ENCODE data around the gene VPS54.
"Not testable (repeated sequence)": the region's sequence is repeated elsewhere in the genome, so short reads cannot be mapped to it uniquely, and the experiment has no call there.

The VPS54 gene

GRCh38 chr2:63991173-63991999 is 27.8 kb downstream of the VPS54 start:
- not testable (repeated sequence) for DNase-seq

GRCh38 chr2:63990072-63990471 is 29.2 kb downstream of the VPS54 start:
- DNase-seq: no peak

DNA sequence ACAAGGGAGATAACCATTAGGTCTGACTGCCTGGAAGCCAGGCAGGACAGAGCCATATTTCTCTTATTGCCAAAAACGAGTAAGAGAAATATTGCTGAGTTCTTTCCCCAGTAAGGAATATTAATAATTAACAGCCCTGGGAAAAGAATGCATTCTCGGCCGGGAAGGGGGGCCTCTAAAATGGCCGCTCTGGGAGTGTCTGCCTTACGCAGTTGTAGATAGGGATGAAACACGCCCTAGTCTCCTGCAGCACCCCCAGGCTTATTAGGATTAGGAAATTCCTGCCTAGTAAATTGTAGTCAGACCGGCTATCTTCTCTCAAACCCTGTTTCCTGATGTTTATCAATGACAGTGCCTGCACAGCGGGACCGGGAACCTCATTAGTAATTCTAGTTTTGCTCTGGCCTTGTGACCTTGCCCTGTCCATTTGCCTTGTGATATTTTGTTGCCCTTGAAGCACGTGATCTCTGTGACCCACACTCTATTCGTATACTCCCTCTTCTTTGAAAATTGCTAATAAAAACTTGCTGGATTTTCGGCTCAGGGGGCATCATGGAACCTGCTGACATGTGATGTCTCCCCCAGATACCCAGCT is 30.3 kb downstream of the VPS54 start:
- DNase-seq: not testable (repeated sequence)

- no peak for DNase-seq
Observed at GRCh38 chr2:63984606-63985359, 34.4 kb downstream of the VPS54 start.

GRCh38 chr2:63983986-63984605 is 35.1 kb downstream of the VPS54 start:
- no peak for DNase-seq

DNA sequence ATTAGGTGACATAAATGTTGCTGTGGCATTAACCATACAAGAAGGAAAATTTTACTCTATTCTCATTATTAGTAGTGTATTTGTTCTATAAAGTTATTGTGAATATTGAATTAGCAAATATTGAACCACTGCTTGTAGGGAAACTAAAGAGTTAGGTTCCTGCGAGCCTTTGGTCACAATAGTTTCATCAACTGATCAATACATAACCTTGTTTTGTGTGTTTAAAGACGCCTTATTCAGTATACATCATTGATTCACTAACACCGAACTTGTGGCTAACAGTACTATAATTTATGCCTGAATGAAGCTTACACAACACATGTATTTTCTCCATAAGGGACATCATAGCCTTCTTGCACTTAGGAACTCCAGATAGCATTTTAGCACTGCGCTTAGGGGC is 36.9 kb downstream of the VPS54 start:
- DNase-seq: no peak

- no peak for DNase-seq
Observed at GRCh38 chr2:63981702-63982103, 37.5 kb downstream of the VPS54 start.

DNA sequence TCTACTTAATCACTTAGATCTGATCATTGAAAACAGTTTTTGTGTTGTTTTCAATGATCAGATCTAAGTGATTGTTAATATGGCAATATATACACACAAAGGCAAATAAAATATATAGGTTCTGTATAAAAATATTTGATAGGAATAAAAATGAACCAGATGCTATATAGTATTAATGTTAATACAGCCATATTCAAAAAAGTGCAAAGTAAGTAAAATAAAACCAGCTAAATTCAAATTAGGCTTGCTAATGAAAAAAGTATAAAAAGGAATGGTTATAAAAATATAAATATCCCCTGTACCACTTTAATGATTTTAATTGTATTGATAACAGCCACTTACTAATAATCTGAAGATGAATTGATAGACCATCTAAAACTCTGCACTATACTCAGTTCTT is 38.4 kb downstream of the VPS54 start:
- no peak for DNase-seq

GRCh38 chr2:63977904-63978303 is 41.3 kb downstream of the VPS54 start:
- DNase-seq: no peak

- no peak for DNase-seq
Observed at GRCh38 chr2:63976125-63976510, 43.1 kb downstream of the VPS54 start.

GRCh38 chr2:63975437-63976124 is 43.6 kb downstream of the VPS54 start:
- no peak for DNase-seq

GRCh38 chr2:63975036-63975435 is 44.2 kb downstream of the VPS54 start:
- not testable (repeated sequence) for DNase-seq

- no peak for DNase-seq
Observed at GRCh38 chr2:63962186-63962585, 57.0 kb downstream of the VPS54 start.

DNA sequence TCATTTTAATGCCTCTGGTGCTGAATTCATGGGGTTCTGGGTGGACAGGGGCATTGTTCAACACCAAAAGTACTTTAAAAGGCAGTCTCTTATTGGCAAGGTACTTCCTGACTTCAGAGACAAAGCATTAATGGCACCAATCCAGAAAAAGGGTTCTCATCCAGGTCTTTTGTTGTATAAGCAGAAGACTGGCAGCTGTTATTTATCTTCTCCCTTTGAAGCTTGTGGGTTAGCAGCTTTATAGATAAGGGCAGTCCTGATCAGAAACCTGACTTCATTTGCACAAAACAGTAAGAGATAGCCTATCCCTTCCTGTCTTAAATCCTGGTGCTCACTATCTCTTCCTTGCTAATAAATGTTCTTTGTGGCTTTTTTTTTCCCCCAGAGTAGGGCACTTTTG is 68.8 kb downstream of the VPS54 start:
- peak; percentile 7 for DNase-seq

DNA sequence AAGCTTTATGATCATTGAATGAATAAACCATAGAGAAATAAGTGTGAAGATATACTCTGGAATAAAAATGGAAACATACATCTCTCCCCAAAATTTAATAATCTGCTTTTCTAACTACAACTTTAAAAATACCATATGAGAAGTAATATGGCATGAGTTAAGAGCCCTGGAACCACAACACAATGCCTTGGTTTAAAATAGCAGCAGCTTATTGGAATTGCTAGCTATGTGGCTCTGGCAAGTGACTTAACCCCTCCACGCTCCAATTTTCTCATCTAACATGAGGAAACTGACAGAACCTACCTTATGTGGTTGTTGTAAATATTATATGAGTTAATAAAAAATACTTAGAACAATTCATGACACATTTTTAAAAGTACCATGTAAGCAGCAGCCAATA is 76.4 kb downstream of the VPS54 start:
- no peak for DNase-seq

GRCh38 chr2:63932104-63932503 is 87.1 kb downstream of the VPS54 start:
- DNase-seq: not testable (repeated sequence)

- no peak for DNase-seq
Observed at GRCh38 chr2:63926815-63927214, 92.4 kb downstream of the VPS54 start.

- DNase-seq: no peak
Observed at GRCh38 chr2:63914311-63914710, 104.9 kb downstream of the VPS54 start.

- no peak for DNase-seq
Observed at GRCh38 chr2:63903003-63903402, 116.2 kb downstream of the VPS54 start.

DNA sequence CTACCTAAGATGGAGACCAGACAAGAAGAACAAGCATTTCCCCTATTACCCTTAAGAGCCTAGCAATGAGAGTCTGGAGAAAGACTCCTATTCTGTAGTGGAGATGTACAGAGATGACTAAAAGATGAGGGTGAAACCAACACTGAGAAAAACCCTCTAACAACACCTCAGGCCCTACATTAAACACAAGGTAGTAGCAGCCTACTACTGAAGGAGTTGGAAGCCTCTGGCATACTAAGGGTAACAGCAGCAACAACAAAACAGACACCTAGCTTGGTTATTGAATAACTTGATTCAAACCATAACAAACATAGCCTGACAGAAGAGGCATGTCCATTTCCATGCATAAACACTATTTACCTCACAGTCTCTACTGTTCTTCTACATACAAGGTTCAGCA is 117.1 kb downstream of the VPS54 start:
- no peak for DNase-seq

DNA sequence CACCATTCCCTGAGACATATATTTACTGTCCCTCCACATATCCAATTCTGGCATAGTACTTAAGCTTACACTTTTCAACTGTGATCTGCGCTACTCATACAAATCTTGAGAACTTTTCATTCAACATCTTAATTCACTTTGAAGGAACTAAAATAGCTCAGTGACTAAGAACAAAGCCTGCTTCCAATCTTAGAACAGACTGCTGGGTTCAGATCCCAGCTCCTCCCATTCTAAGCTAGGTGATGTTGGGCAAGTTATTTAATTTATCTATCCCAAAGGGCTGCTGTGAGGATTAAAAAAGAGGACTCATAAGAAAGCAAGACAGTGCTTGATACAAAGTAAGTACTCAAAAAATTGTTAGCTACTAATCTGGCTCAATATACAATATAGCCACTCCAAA is 119.6 kb downstream of the VPS54 start:
- no peak for DNase-seq

DNA sequence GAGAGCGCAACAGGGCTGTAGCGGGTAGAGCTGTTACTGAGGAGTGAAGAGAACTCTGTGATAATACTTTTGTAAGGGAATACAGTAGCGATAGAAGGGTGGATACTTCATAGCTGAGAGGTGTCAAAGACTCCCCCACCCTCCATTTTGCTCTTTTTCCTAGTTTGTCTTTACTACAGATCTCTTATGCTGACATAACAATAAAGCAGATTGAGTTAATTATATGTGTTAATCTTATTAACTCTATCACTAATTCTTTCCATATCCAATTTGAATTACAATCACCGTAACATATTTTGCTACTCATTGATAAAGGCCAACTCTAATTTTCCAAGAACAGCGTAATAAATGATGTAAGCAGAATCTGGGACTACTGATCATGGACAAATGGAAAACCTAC is 120.4 kb downstream of the VPS54 start:
- DNase-seq: no peak

GRCh38 chr2:63894167-63894566 is 125.1 kb downstream of the VPS54 start:
- DNase-seq: no peak
